Activated CD8-positive, alpha-beta T cell treated with anti-CD3 and anti-CD28 coated beads for 36 hours (primary cell): ENCODE data around the gene C18orf32. TPM values are rescaled to one million over a fixed set of nuclear protein-coding genes. Genes with fewer than 3 reads are reported as not detected.

Experiments used
- ATAC-seq: fragments of 200-7000 bp; cut with Tn5 transposase; one replicate; pipeline ENCODE4 v1.10.0; 2021; ENCODE audit warnings: mild to moderate bottlenecking, moderate library complexity
- CTCF ChIA-PET: fragments of 350-600 bp; sonication (Branson Sonifier 250); formaldehyde crosslinking; loops from one replicate; lab custom pipeline; 2021; ENCODE audit warnings: antibody characterized with exemption; lab: Charles Lee
- POLR2A ChIA-PET: fragments of 350-600 bp; sonication (Branson Sonifier 250); formaldehyde crosslinking; loops from one replicate; lab custom pipeline; 2021; ENCODE audit warnings: antibody characterized with exemption; lab: Charles Lee
- DNase-seq: peaks from one replicate; pipeline ENCODE4 v3.0.0-alpha.2; 2020
- H3K27ac Mint-ChIP-seq: one replicate; pipeline ENCODE4 v1.8.0; 2021; ENCODE audit warnings: mild to moderate bottlenecking, mixed read lengths
- H3K27me3 Mint-ChIP-seq: one replicate; pipeline ENCODE4 v1.8.0; 2021; ENCODE audit warnings: mixed read lengths
- H3K36me3 Mint-ChIP-seq: one replicate; pipeline ENCODE4 v1.8.0; 2021; ENCODE audit warnings: low read depth, mixed read lengths
- H3K4me1 Mint-ChIP-seq: one replicate; pipeline ENCODE4 v1.8.0; 2021; ENCODE audit warnings: low read depth, mixed read lengths
- H3K4me3 Mint-ChIP-seq: one replicate; pipeline ENCODE4 v1.8.0; 2021; ENCODE audit warnings: mild to moderate bottlenecking, moderate library complexity, mixed read lengths
- H3K9me3 Mint-ChIP-seq: one replicate; pipeline ENCODE4 v1.8.0; 2021; ENCODE audit warnings: mixed read lengths
- CTCF ChIP-seq: fragments of 200-600 bp; IDR thresholded peaks from one replicate; pipeline ENCODE4 v1.8.0; 2022; ENCODE audit warnings: antibody characterized with exemption, mild to moderate bottlenecking
- intact Hi-C: fragments of 100-400 bp; cut with micrococcal nuclease; formaldehyde crosslinking; loops from one replicate; pipeline ENCODE4 v1.10.0; 2022
- total RNA-seq, 2 experiments: library from RNA; stranded (reverse); gene quantifications; one replicate each; pipeline ENCODE4 v1.2.3, GENCODE V29; 2021

C18orf32 gene
- total RNA-seq, 2 experiments from 2014 or later: 21.7 to 22.4 TPM

GRCh38 chr18:49441338-49441938 is 45.6 kb downstream of the C18orf32 start:
- no peak for ATAC-seq
- Mint-ChIP-seq H3K9me3 (no peaks in the 10 kb centered on the region), H3K27ac (no peak overlapping the region), H3K36me3 (peaks cover 4% of the 10 kb centered on the region), H3K4me1 (peaks cover 28% of the 10 kb centered on the region), H3K4me3 (no peak overlapping the region), H3K27me3 (no peaks in the 10 kb centered on the region)
- ChIA-PET POLR2A (interaction anchor here (1.5 kb wide), 1 partner anchor 11 kb away, joined by 4 read pairs; no protein-coding TSS in a partner anchor), CTCF (no interaction called here)
- no peak for TF ChIP-seq CTCF
- DNase-seq: no peak
- intact Hi-C loops: loop anchor here (10.0 kb wide), 1 partner anchor 767 kb away; no protein-coding TSS in a partner anchor

- Mint-ChIP-seq H3K27ac (no peak overlapping the region), H3K9me3 (no peaks in the 10 kb centered on the region), H3K27me3 (no peaks in the 10 kb centered on the region), H3K4me3 (no peak overlapping the region), H3K4me1 (peaks cover 19% of the 10 kb centered on the region), H3K36me3 (no peaks in the 10 kb centered on the region)
- POLR2A ChIA-PET: interaction anchor here (0.6 kb wide), 1 partner anchor 95 kb away, joined by 3 read pairs; no protein-coding TSS in a partner anchor
- CTCF ChIA-PET: interaction anchor here (1.5 kb wide), 1 partner anchor 11 kb away, joined by 3 read pairs; no protein-coding TSS in a partner anchor
- no peak for TF ChIP-seq CTCF
- DNase-seq: no peak
- ATAC-seq: no peak
- intact Hi-C loops: no loop called here
These were observed 51.9 kb downstream of the C18orf32 start for GRCh38 chr18:49435170-49435569.

- no peaks in the 10 kb centered on the region for H3K27me3 Mint-ChIP-seq
- no peak for TF ChIP-seq CTCF
- intact Hi-C loops: no loop called here
- no peak overlapping the region for H3K27ac Mint-ChIP-seq
- ChIA-PET CTCF (interaction anchor here (0.6 to 1.2 kb wide), 5 partner anchors 9 to 194 kb away, joined by 3 to 4 read pairs (median 3); no protein-coding TSS in a partner anchor), POLR2A (no interaction called here)
- H3K4me3 Mint-ChIP-seq: no peak overlapping the region
- DNase-seq (no peak), ATAC-seq (no peak)
- H3K9me3 Mint-ChIP-seq: no peaks in the 10 kb centered on the region
- peaks cover 11% of the 10 kb centered on the region for H3K36me3 Mint-ChIP-seq
- peaks cover 8% of the 10 kb centered on the region for H3K4me1 Mint-ChIP-seq
These were observed 54.4 kb downstream of the C18orf32 start for GRCh38 chr18:49432602-49433001.

- no peaks in the 10 kb centered on the region for H3K9me3 Mint-ChIP-seq
- ATAC-seq (no peak), DNase-seq (no peak)
- no peak overlapping the region for H3K27ac Mint-ChIP-seq
- ChIA-PET POLR2A (no interaction called here), CTCF (interaction anchor here (0.7 to 1.1 kb wide), 2 partner anchors 18 to 31 kb away, joined by 3 read pairs; no protein-coding TSS in a partner anchor)
- no peaks in the 10 kb centered on the region for H3K27me3 Mint-ChIP-seq
- H3K4me3 Mint-ChIP-seq: no peak overlapping the region
- intact Hi-C loops: no loop called here
- no peaks in the 10 kb centered on the region for H3K4me1 Mint-ChIP-seq
- H3K36me3 Mint-ChIP-seq: peaks cover 19% of the 10 kb centered on the region
- no peak for TF ChIP-seq CTCF
These were observed 55.7 kb downstream of the C18orf32 start for GRCh38 chr18:49431165-49431962.

Other genes starting within 250 kb of the C18orf32 start
- 10 to 100 TPM; 63.7 to 69.3 TPM for gene DYM, start 26.6 kb downstream of the C18orf32 start, total RNA-seq
- 1,000 to 10,000 TPM; 2,442 to 2,539 TPM for gene RPL17, start 5.2 kb upstream of the C18orf32 start, total RNA-seq
- under 1 TPM; 0.18 to 0.27 TPM for gene LIPG, start 74.8 kb upstream of the C18orf32 start, total RNA-seq